Cardiac septum (tissue), 1 donor: ENCODE data around the gene PDE8B. TPM values are rescaled to one million over a fixed set of nuclear protein-coding genes. Genes with fewer than 3 reads are reported as not detected.
"Not testable (repeated sequence)": the region's sequence is repeated elsewhere in the genome, so short reads cannot be mapped to it uniquely, and the experiment has no call there.

Experiments
- DNase-seq: peaks from one replicate; pipeline ENCODE4 v3.0.0-alpha.2; 2020; ENCODE audit warnings: low spot score
- intact Hi-C: fragments of 100-400 bp; cut with DNase I; formaldehyde crosslinking; loops from one replicate; pipeline ENCODE4 v1.14.0; 2022
- total RNA-seq: library from RNA; stranded (reverse); fragmentation: NEBNext Ultra II Directional; extraction: Animal tissue kit (Norgen Biotek cat#: 25700); gene quantifications from one replicate; pipeline ENCODE4 v1.2.1, GENCODE V29; 2021
- donor health status: DM: no; HTN: no; CAD: no.

PDE8B gene
- total RNA-seq, 1 donor from 2014 or later = 5.7 TPM

- no peak for DNase-seq
- intact Hi-C loops = no loop called here
These were observed 169.1 kb downstream of the PDE8B start for GRCh38 chr5:77379558-77380061.

- DNase-seq = no peak
- intact Hi-C loops = no loop called here
These were observed 170.2 kb downstream of the PDE8B start for GRCh38 chr5:77380636-77381035.

GRCh38 chr5:77383336-77383735, 172.9 kb downstream of the PDE8B start:
- intact Hi-C loops, DNase-seq: not testable (repeated sequence)

GRCh38 chr5:77386340-77386739, 175.9 kb downstream of the PDE8B start:
- DNase-seq, intact Hi-C loops: not testable (repeated sequence)

- intact Hi-C loops = no loop called here
- DNase-seq = no peak
These were observed 179.3 kb downstream of the PDE8B start for GRCh38 chr5:77389746-77390145.

GRCh38 chr5:77390221-77390620, 179.7 kb downstream of the PDE8B start:
- DNase-seq = no peak
- intact Hi-C loops = no loop called here

- no peak for DNase-seq
- intact Hi-C loops = no loop called here
These were observed 180.3 kb downstream of the PDE8B start for GRCh38 chr5:77390795-77391194.

GRCh38 chr5:77391240-77391765, 180.8 kb downstream of the PDE8B start:
- no peak for DNase-seq
- intact Hi-C loops = no loop called here

- intact Hi-C loops = no loop called here
- no peak for DNase-seq
These were observed 183.7 kb downstream of the PDE8B start for GRCh38 chr5:77394064-77394715.

GRCh38 chr5:77396017-77396416, 185.5 kb downstream of the PDE8B start:
- intact Hi-C loops = no loop called here
- DNase-seq = no peak

- intact Hi-C loops = no loop called here
- no peak for DNase-seq
These were observed 187.3 kb downstream of the PDE8B start for GRCh38 chr5:77397686-77398292.

GRCh38 chr5:77398458-77398857, 188.0 kb downstream of the PDE8B start:
- no peak for DNase-seq
- intact Hi-C loops = no loop called here

- intact Hi-C loops = no loop called here
These were observed 188.4 kb downstream of the PDE8B start for GRCh38 chr5:77398896-77399295.

GRCh38 chr5:77400645-77401044, 190.2 kb downstream of the PDE8B start:
- intact Hi-C loops = no loop called here
- DNase-seq = no peak

More at GRCh38 chr5:77398896-77399295, 188.4 kb downstream of the PDE8B start:
- DNase-seq = no peak

- no peak for DNase-seq
- intact Hi-C loops = no loop called here
These were observed 192.3 kb downstream of the PDE8B start for GRCh38 chr5:77402796-77403195.

- intact Hi-C loops = no loop called here
- DNase-seq = no peak
These were observed 196.7 kb downstream of the PDE8B start for GRCh38 chr5:77407152-77407551.

- intact Hi-C loops = no loop called here
- no peak for DNase-seq
These were observed 199.6 kb downstream of the PDE8B start for GRCh38 chr5:77409870-77410621.

- intact Hi-C loops = no loop called here
- no peak for DNase-seq
These were observed 202.6 kb downstream of the PDE8B start for GRCh38 chr5:77413049-77413448.

GRCh38 chr5:77418162-77418561, 207.7 kb downstream of the PDE8B start:
- intact Hi-C loops = no loop called here
- no peak for DNase-seq
